ENCODE measurements around the gene CRTC3. TPM values are rescaled to one million over a fixed set of nuclear protein-coding genes. Genes with fewer than 3 reads are reported as not detected.

The CRTC3 gene
- total and polyA plus RNA-seq, 2 of the 4 experiments (the other 2 are of a cell fraction), result 4.7 to 14.8 TPM

- Histone ChIP-seq H2BK120ac (ENCODE audit: low read depth, low read length) (no peak overlapping the region), H4K20me1 (ENCODE audit: insufficient read depth, low read length) (no peaks in the 10 kb centered on the region), H3K9ac (ENCODE audit: low read depth, low read length) (no peak overlapping the region), H2BK5ac (ENCODE audit: low read depth, low read length, poor library complexity, severe bottlenecking) (no peak overlapping the region), H2AK5ac (ENCODE audit: low read depth, low read length) (no peak overlapping the region), H4K91ac (ENCODE audit: insufficient read depth, low read depth, low read length) (no peak overlapping the region), H3K4ac (ENCODE audit: low read depth, low read length) (no peak overlapping the region), H3K79me1 (ENCODE audit: low read depth in 1 of 2, low read length in 2 of 2) (0 out of 4 replicates have a peak, but pooled peaks cover 0 to 4% of the 10 kb centered on the region in 2 experiments), H2BK20ac (ENCODE audit: low read depth, low read length) (no peak overlapping the region), H3K23ac (ENCODE audit: low read depth, low read length) (no peak overlapping the region), H4K8ac (ENCODE audit: low read depth in 2 of 2, low read length in 2 of 2) (no peak overlapping the region), H3K9me1 (ENCODE audit: insufficient read depth, low read length) (no peaks in the 10 kb centered on the region), H3K4me1 (ENCODE audit: control insufficient read depth, insufficient read depth, low read length) (no peaks in the 10 kb centered on the region), H4K5ac (ENCODE audit: low read depth, low read length) (no peak overlapping the region), H3K4me3 (ENCODE audit: insufficient read depth, low read depth, low read length) (no peak overlapping the region), H3K4me2 (ENCODE audit: low read depth, low read length) (no peak overlapping the region), H3K27me3 (ENCODE audit: control insufficient read depth, insufficient read depth, low read length) (no peaks in the 10 kb centered on the region), H3K36me3 (ENCODE audit: control insufficient read depth, insufficient read depth, low read length) (peaks cover 58% of the 10 kb centered on the region), H2AK9ac (replicated peaks; ENCODE audit: low read depth, low read length, poor library complexity) (no peak overlapping the region), H2AFZ (replicated peaks; ENCODE audit: low read length, poor library complexity) (no peak overlapping the region), H3K27ac (ENCODE audit: insufficient read depth, low read length) (no peak overlapping the region), H3K9me3 (ENCODE audit: control insufficient read depth, insufficient read depth, low read length) (no peaks in the 10 kb centered on the region), H3K56ac (ENCODE audit: extremely low read depth, insufficient read depth, low read length) (no peak overlapping the region), H3K18ac (ENCODE audit: low read depth, low read length) (no peak overlapping the region), H3K14ac (replicated peaks; ENCODE audit: low read depth, low read length) (no peak overlapping the region), H2BK15ac (ENCODE audit: low read depth, low read length) (no peak overlapping the region)
- ATAC-seq (ENCODE audit: low read depth) (no peak), DNase-seq (no peak)
- in situ Hi-C loops (cut with MboI; ENCODE audit: low sequenced_read_pairs), result no loop called here
- intact Hi-C loops (cut with micrococcal nuclease), result no loop called here
- dilution Hi-C loops (cut with HindIII; ENCODE audit: low sequenced_read_pairs, unreplicated experiment), result no loop called here
- TF ChIP-seq CHD1 (IDR thresholded peaks at IDR 0.05; ENCODE audit: low read depth, low read length) (no peak), MAFK (IDR thresholded peaks at IDR 0.05; ENCODE audit: low read depth, low read length) (no peak), RCOR1 (IDR thresholded peaks at IDR 0.05; ENCODE audit: insufficient replicate concordance, low read length) (no peak), CEBPB (IDR thresholded peaks at IDR 0.05; ENCODE audit: low read depth, low read length) (no peak), FOS (IDR thresholded peaks at IDR 0.05; ENCODE audit: low read depth, low read length) (no peak)
- TF ChIP-seq, protein P1, sequence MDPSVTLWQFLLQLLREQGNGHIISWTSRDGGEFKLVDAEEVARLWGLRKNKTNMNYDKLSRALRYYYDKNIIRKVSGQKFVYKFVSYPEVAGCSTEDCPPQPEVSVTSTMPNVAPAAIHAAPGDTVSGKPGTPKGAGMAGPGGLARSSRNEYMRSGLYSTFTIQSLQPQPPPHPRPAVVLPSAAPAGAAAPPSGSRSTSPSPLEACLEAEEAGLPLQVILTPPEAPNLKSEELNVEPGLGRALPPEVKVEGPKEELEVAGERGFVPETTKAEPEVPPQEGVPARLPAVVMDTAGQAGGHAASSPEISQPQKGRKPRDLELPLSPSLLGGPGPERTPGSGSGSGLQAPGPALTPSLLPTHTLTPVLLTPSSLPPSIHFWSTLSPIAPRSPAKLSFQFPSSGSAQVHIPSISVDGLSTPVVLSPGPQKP (IDR thresholded peaks at IDR 0.05; ENCODE audit: borderline replicate concordance, low read depth, low read length), result no peak
- POLR2A ChIA-PET (ENCODE audit: unreplicated experiment), result no interaction called here
- BruUV-seq (replicated peaks), result no TSS peak
- CTCF ChIA-PET, result no interaction called here
- WGBS, 2 experiments (ENCODE audit: extremely low coverage in 2 of 2, insufficient read length in 1 of 2), result 98% methylated on average over 12 of the region's 12 CpGs; no CpG with 5 or more reads in 1 of the 2 experiments
Observed at GRCh38 chr15:90629217-90629616, 99.5 kb downstream of the CRTC3 start.
